Measurements from ENCODE around the gene TUFT1. TPM values are rescaled to one million over a fixed set of nuclear protein-coding genes. Genes with fewer than 3 reads are reported as not detected.

TUFT1 gene
- total RNA-seq, 2 experiments from 2014 or later = 4.5 to 4.9 TPM

DNA sequence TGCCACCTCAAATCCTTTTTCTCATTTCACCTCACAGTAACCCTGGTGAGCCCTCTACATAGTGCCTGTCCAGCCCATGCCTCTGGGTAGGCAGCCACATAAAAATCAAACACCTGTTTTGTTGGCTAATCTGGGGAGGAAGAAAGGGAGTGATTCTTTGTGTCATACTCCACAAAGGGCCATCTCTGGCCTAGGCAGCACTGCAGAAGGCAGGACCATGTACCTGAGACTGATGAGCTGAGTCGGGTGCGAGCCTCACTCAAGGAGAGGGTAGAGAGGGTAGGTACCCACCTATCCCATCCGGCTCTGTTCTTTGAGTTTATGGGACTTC is 7.8 kb downstream of the TUFT1 start:
- ChIA-PET POLR2A (interaction anchor here (1.0 to 1.5 kb wide), 2 partner anchors 16 to 72 kb away, joined by 3 to 4 read pairs; no protein-coding TSS in a partner anchor), CTCF (interaction anchor here (1.4 kb wide), 1 partner anchor 13 kb away, joined by 3 read pairs; no protein-coding TSS in a partner anchor)
- Mint-ChIP-seq H3K4me1 (peaks cover 10% of the 10 kb centered on the region), H3K36me3 (ENCODE audit: low read depth) (no peaks in the 10 kb centered on the region), H3K27ac (no peak overlapping the region), H3K4me3 (no peak overlapping the region), H3K27me3 (no peaks in the 10 kb centered on the region), H3K9me3 (no peaks in the 10 kb centered on the region)
- no peak for DNase-seq

DNA sequence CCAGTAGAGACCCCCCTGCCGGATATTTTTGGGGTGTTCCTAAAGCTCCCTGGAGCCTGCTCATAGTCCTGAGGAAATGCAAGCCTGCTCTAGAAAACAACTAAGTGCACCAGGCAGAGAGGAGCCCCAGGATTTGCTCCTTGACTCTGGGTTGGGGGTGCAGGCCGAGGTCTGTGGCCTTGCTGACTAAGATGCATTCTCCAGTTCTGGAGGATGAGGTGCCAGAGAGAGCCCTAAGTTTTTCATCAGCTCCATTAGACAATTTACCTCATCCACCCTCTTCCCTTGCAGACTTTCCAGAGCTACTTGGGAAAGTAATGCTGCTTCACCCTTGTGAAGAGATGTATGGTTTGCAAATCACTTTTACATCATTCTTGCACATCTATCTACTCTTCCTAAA is 9.1 kb downstream of the TUFT1 start:
- Mint-ChIP-seq H3K9me3 (no peaks in the 10 kb centered on the region), H3K27me3 (no peaks in the 10 kb centered on the region), H3K4me1 (peaks cover 12% of the 10 kb centered on the region), H3K4me3 (no peak overlapping the region), H3K36me3 (ENCODE audit: low read depth) (no peaks in the 10 kb centered on the region), H3K27ac (no peak overlapping the region)
- ChIA-PET POLR2A (interaction anchor here (0.6 to 1.5 kb wide), 2 partner anchors 8 to 15 kb away, joined by 3 to 4 read pairs; no protein-coding TSS in a partner anchor), CTCF (interaction anchor here (0.8 kb wide), 1 partner anchor 248 kb away, joined by 3 read pairs; no protein-coding TSS in a partner anchor)
- no peak for DNase-seq

DNA sequence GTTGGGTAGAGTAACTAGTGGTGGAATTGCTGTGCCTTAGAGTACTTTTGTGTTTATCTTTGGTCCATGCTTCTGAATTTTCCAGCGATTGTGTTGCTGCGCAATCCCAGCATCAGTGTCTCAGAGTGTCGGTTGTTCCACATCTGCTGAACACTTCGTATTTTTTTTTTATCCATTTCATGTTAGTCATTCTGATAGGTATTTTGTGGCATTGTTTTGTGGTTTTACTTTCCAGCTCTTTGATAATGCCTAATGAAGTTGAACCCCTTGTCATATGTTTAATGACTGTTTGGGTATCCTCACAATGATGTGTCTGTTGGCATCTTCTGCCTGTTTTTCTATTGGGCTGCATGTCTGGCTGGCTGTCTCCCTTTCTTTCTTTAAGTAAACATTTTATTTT is 13.6 kb downstream of the TUFT1 start:
- no peak overlapping the region for H3K4me3 Mint-ChIP-seq
- no peak for DNase-seq
- H3K27ac Mint-ChIP-seq = no peak overlapping the region
- ChIA-PET CTCF (interaction anchor here (0.5 kb wide), 1 partner anchor 159 kb away, joined by 4 read pairs; no protein-coding TSS in a partner anchor), POLR2A (no interaction called here)
- H3K9me3 Mint-ChIP-seq = no peaks in the 10 kb centered on the region
- H3K4me1 Mint-ChIP-seq = peaks cover 9% of the 10 kb centered on the region
- no peaks in the 10 kb centered on the region for H3K36me3 Mint-ChIP-seq (ENCODE audit: low read depth)
- H3K27me3 Mint-ChIP-seq = no peaks in the 10 kb centered on the region

DNA sequence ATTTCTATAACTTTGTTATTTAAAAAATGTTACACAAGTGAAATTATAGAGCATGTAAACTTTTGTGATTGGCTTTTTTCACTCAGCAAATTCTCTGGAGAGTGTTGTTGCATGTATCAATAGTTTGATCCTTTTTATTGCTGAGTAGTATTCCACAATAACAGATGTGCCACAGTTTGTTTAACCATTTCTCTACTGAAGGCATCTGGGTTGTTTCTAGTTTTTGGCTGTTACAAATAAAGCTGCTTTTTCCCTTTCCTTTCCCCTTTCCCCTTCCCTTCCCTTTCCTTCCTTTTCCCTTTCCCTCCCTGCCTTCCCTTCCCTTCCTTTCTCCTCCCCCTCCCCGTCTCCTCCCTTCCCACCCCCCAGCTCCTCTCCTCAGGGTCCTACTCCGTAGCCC is 15.9 kb downstream of the TUFT1 start:
- no peaks in the 10 kb centered on the region for H3K9me3 Mint-ChIP-seq
- H3K36me3 Mint-ChIP-seq (ENCODE audit: low read depth) = no peaks in the 10 kb centered on the region
- H3K4me3 Mint-ChIP-seq = no peak overlapping the region
- peaks cover 9% of the 10 kb centered on the region for H3K4me1 Mint-ChIP-seq
- H3K27ac Mint-ChIP-seq = no peak overlapping the region
- H3K27me3 Mint-ChIP-seq = no peaks in the 10 kb centered on the region
- CTCF ChIA-PET = interaction anchor here (0.8 to 1.2 kb wide), 2 partner anchors 15 to 17 kb away, joined by 3 to 4 read pairs; no protein-coding TSS in a partner anchor
- DNase-seq = no peak
- POLR2A ChIA-PET = no interaction called here

DNA sequence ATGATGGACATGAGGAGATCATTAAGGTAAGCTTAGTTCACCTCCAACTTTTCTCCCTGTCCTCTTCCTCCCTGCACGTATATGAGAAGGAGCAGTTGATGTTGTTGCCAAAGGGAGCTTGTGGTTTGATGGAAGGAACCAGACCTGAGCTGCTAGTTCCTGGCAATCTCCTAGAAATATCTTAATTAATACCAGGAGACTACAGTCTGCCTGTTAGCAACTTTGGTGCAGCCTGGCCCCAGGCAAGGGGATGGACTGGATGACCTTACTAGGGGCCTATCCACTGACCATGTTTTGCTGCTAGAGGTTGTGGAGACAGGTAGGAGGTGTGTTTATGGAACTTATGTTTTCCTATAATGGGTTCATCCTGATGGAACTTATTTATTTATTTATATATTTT is 22.6 kb downstream of the TUFT1 start:
- POLR2A ChIA-PET = no interaction called here
- CTCF ChIA-PET = interaction anchor here (1.1 kb wide), 1 partner anchor 31 kb away, joined by 3 read pairs; no protein-coding TSS in a partner anchor
- no peak overlapping the region for H3K4me3 Mint-ChIP-seq

DNA sequence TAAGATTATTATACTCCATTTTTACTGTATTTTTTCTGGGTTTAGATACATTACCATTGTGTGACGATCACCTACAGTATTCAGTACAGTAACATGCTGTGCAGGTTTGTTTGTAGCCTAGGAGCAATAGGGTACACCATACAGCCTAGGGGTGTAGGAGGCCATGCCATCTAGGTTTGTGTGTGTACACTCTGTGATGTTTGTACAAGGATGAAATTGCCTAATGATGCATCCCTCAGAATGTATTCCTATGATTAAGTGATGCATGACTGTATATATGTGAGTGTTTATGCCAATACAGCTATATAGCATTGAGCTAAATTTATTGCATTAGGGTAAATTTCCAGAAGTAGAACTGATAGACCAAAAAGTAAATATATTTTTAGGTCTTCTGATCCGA is 23.3 kb downstream of the TUFT1 start:
- POLR2A ChIA-PET = interaction anchor here (1.8 kb wide), 1 partner anchor 15 kb away, joined by 4 read pairs; no protein-coding TSS in a partner anchor
- peaks cover 3% of the 10 kb centered on the region for H3K36me3 Mint-ChIP-seq (ENCODE audit: low read depth)
- DNase-seq = no peak
- no peaks in the 10 kb centered on the region for H3K27me3 Mint-ChIP-seq
- no peak overlapping the region for H3K27ac Mint-ChIP-seq
- CTCF ChIA-PET = no interaction called here
- no peak overlapping the region for H3K4me3 Mint-ChIP-seq
- peaks cover 6% of the 10 kb centered on the region for H3K4me1 Mint-ChIP-seq
- no peaks in the 10 kb centered on the region for H3K9me3 Mint-ChIP-seq

More for the DNA sequence above, 22.6 kb downstream of the TUFT1 start:
- no peak for DNase-seq
- H3K27me3 Mint-ChIP-seq = no peaks in the 10 kb centered on the region
- H3K36me3 Mint-ChIP-seq (ENCODE audit: low read depth) = peaks cover 3% of the 10 kb centered on the region
- H3K27ac Mint-ChIP-seq = no peak overlapping the region
- H3K9me3 Mint-ChIP-seq = no peaks in the 10 kb centered on the region
- peaks cover 5% of the 10 kb centered on the region for H3K4me1 Mint-ChIP-seq

DNA sequence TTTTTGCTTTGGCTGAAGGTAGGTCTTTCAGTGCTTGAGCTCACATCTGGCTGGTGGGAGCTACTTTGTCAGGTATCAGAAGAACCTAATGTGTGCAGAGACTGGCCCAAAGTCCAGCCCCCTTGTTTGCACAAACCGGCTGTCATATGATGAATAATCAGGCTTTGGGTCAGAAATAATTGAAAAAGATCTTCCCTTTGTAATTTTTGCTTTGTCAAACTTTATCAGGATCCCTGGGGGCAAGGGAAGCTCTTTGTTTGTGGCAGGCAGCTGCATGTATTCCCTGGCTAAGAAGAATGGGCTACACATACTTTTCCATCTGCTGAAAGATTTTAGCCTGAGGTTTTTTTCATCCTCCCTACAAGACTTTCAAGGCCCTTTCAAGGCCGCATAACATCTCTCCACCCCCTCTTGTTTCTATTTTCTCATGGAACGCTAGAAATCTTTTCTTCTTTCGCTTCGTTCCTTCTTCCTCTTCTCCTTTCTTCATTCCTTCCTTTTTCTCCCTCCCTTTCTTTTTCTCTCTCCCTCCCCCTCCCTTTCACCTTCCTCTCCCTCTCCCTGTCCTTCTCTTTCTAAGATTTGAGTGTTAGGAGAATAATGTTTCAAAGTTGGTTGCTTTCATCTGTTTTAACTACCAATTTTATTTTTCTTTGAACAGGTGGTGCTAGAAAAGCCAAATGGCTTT is 25.5 kb downstream of the TUFT1 start:
- Mint-ChIP-seq H3K4me3 (no peak overlapping the region), H3K27me3 (no peaks in the 10 kb centered on the region), H3K36me3 (ENCODE audit: low read depth) (peaks cover 3% of the 10 kb centered on the region), H3K27ac (no peak overlapping the region), H3K4me1 (peaks cover 19% of the 10 kb centered on the region), H3K9me3 (no peaks in the 10 kb centered on the region)
- DNase-seq = no peak
- ChIA-PET CTCF (interaction anchor here (1.4 kb wide), 1 partner anchor 28 kb away, joined by 3 read pairs; no protein-coding TSS in a partner anchor), POLR2A (no interaction called here)

DNA sequence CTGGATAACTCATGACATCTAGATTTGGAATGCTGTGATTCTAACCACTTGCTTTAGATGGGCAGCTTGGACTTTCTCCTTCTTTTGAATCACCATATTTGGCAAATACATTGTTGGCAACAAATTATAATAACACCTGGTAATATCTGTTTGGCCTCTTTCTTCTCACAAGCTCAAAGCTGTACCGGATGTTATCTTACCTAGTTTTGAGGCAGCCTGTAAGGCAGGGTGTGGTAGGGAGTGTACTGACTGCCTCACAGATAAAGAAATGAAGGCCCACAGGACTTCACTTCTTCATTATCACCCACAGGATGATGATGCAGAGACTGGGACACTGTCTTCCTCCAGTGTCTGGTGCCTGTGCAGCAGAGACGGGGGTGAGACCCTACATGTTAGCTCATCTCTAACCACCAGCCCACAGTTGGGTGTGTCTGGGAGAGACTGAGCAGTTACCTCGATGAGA is 28.5 kb downstream of the TUFT1 start:
- Mint-ChIP-seq H3K27me3 (no peaks in the 10 kb centered on the region), H3K4me3 (no peak overlapping the region), H3K27ac (peak overlapping the region; percentile 41), H3K36me3 (ENCODE audit: low read depth) (peaks cover 6% of the 10 kb centered on the region), H3K4me1 (peaks cover 21% of the 10 kb centered on the region), H3K9me3 (no peaks in the 10 kb centered on the region)
- DNase-seq = peak; percentile 36
- ChIA-PET CTCF (interaction anchor here (1.7 kb wide), 1 partner anchor 11 kb away, joined by 5 read pairs; no protein-coding TSS in a partner anchor), POLR2A (interaction anchor here (0.8 to 1.3 kb wide), 3 partner anchors 11 to 28 kb away, joined by 3 to 5 read pairs (median 3); no protein-coding TSS in a partner anchor)

DNA sequence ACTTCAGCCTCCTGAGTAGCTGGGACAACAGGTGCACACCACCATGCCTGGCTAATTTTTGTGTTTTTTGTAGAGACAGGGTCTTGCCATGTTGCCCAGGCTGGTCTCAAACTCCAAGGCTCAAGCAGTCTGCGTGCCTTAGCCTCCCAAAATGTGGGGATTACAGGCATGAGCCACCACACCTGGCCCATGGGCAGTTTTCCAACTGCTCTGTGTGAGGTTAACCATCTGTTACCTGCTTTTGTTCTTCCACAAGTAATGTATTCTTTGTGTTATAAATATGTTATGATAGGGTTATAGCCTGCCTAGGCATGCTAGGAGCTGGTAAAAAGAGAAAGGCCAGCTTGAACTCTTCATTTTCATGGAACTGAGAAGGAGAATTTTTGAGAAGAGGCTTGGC is 30.7 kb downstream of the TUFT1 start:
- Mint-ChIP-seq H3K36me3 (ENCODE audit: low read depth) (peaks cover 20% of the 10 kb centered on the region), H3K27me3 (no peaks in the 10 kb centered on the region), H3K4me1 (peaks cover 43% of the 10 kb centered on the region), H3K9me3 (no peaks in the 10 kb centered on the region), H3K27ac (no peak overlapping the region), H3K4me3 (no peak overlapping the region)
- CTCF ChIA-PET = interaction anchor here (1.0 to 1.3 kb wide), 2 partner anchors 20 to 23 kb away, joined by 3 to 6 read pairs; no protein-coding TSS in a partner anchor
- POLR2A ChIA-PET = no interaction called here
- DNase-seq = no peak

DNA sequence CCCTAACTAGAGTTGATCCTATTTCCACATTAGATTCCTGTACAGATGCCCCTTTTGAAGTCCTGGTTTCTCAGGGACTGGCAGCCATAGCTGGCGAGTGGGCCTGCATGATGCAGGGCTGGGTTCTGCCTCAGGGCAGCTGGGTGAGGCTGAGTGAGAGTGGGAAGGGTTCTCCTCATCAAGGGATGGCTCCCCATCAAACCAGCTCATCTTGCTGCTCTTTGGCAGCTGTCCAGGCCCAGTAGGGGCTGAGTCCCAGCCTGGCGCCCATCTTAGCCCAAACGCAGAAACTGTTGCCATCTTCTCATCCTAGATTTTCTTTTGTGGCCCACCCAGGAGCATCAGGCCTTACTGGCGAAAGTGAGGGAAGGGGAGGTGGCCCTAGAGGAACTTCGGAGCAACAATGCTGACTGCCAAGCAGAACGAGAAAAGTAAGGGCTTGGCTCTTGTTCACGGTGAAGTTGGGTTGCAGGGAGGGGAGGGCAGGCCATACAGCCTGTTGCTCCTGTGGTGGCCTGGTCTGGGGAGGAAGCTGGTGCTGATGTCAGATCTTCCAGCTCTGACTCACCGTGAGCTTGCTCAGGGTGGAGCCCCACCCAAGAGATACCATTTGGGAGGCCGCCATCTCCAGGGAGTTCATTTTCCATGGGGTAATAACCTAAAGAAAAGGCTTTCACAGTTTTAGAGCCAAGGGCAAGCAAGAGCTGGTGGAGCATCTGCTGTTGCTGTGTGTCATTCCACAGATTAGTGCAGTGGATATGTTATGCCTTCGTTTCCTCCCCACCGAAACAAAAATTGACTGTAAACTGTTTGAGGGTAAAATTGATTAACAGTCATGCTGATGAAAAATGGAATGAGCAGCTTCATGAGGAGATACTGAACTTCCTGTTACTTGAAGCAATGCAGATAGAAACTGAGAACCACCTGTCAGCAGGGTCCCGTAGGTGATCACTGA is 34.7 kb downstream of the TUFT1 start:
- H3K36me3 Mint-ChIP-seq (ENCODE audit: low read depth) = peaks cover 32% of the 10 kb centered on the region
- H3K27ac Mint-ChIP-seq = peak overlapping the region; percentile 82
- no peaks in the 10 kb centered on the region for H3K27me3 Mint-ChIP-seq
- DNase-seq = peak; percentile 68
- ChIA-PET CTCF (interaction anchor here (1.0 kb wide), 1 partner anchor 19 kb away, joined by 5 read pairs; no protein-coding TSS in a partner anchor), POLR2A (interaction anchor here (0.7 to 1.2 kb wide), 4 partner anchors 11 to 64 kb away, joined by 3 to 4 read pairs (median 3); partner anchors contain the start of gene CGN)
- H3K4me1 Mint-ChIP-seq = peaks cover 46% of the 10 kb centered on the region
- no peak overlapping the region for H3K4me3 Mint-ChIP-seq
- H3K9me3 Mint-ChIP-seq = no peaks in the 10 kb centered on the region

DNA sequence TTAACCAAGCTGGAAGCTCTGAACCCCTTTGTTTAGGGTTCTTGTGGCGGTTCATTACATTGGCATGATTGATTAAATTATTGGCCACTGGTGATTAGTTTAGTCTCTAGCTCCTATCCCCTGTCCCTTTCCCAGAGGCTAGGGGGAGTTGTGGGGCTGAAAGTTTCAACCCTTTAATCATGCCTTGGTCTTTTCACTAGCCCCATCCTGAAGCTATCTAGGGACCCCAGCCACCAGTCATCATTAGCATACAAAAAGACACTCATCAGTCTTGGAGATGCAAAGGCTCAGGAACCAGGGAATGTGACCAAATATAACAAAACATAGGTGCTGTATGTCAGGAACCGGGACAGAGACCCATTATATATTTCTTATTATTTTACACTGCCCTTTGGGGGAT is 37.1 kb downstream of the TUFT1 start:
- H3K9me3 Mint-ChIP-seq = no peaks in the 10 kb centered on the region
- DNase-seq = no peak
- H3K4me1 Mint-ChIP-seq = peaks cover 46% of the 10 kb centered on the region
- H3K27me3 Mint-ChIP-seq = no peaks in the 10 kb centered on the region
- ChIA-PET POLR2A (no interaction called here), CTCF (interaction anchor here (0.6 kb wide), 1 partner anchor 34 kb away, joined by 3 read pairs; no protein-coding TSS in a partner anchor)
- H3K4me3 Mint-ChIP-seq = no peak overlapping the region
- no peak overlapping the region for H3K27ac Mint-ChIP-seq
- peaks cover 32% of the 10 kb centered on the region for H3K36me3 Mint-ChIP-seq (ENCODE audit: low read depth)

DNA sequence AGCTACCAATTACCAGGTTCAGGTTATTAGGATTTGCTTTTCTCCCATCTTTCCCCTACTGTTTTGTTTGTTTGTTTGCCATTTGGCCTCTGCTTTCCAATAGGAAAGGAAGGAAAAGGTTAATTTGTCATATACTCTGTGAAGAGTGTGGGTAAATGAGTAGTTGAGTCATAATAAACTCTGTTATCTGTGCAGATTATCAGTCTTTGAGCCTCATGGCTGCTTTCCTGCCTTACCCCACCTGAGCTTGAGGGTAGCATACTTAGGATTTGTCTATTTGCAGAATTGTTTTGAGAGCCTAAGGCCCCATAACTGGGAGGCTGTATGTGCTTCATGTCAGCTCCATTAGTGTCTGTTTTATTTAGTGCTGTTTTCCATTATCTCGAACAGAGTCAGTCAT is 38.8 kb downstream of the TUFT1 start:
- peaks cover 40% of the 10 kb centered on the region for H3K4me1 Mint-ChIP-seq
- CTCF ChIA-PET = interaction anchor here (0.6 to 2.1 kb wide), 2 partner anchors 15 to 1075 kb away, joined by 4 to 11 read pairs; no protein-coding TSS in a partner anchor

More for the DNA sequence above, 38.8 kb downstream of the TUFT1 start:
- Mint-ChIP-seq H3K4me3 (no peak overlapping the region), H3K9me3 (no peaks in the 10 kb centered on the region), H3K27ac (no peak overlapping the region), H3K27me3 (no peaks in the 10 kb centered on the region), H3K36me3 (ENCODE audit: low read depth) (peaks cover 29% of the 10 kb centered on the region)
- POLR2A ChIA-PET = interaction anchor here (0.9 kb wide), 1 partner anchor 10 kb away, joined by 3 read pairs; no protein-coding TSS in a partner anchor
- DNase-seq = no peak
